Measurements from ENCODE around the gene GTF3C6. TPM values are rescaled to one million over a fixed set of nuclear protein-coding genes. Genes with fewer than 3 reads are reported as not detected.

Gene GTF3C6
- total and polyA plus RNA-seq, 2 of the 8 experiments (the other 6 are each of a cell fraction or from before 2014, with no cell fraction given), result 13.1 to 87.4 TPM

DNA sequence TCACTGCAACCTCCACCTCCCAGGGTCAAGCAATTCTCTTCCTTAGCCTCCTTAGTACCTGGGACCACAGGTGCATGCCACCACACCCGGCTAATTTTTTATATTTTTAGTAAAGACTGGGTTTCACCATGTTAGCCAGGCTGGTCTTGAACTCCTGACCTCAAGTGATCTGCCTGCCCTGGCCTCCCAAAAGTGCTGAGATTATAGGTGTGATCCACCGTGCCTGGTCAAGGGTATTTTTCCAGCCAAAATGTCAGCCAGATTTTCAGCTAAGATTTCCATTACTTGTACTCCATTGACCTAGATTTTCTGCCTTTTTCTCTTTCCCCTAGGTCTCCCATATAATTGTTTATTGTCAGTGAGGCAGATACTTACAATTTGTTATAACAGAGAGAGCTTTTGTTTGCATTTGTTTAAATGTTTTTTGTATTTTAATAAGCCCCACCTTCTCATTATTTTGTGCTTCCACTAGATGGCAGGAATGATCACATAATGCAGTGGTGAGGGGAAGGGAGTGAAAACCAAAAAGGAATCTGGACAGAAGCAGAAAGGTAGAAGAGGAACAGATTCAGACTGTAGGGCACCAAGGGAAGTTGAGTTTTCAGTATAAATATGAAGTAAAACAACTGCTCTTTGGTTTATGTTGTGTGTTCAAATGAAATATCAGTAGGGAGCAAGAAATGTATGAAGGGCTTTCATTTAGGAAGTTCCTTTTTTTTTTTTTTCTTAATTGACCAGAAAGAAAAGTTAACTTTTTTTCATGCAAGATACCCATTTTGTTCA lies 53.0 kb downstream of the GTF3C6 start:
- Histone ChIP-seq H4K8ac (ENCODE audit: extremely low read depth, insufficient read depth, low read length) (no peak overlapping the region), H3K23ac (ENCODE audit: insufficient read length) (no peak overlapping the region), H3K27ac (ENCODE audit: low read depth, low read length) (no peak overlapping the region), H2AFZ (ENCODE audit: low read length) (no peak overlapping the region), H3K79me1 (ENCODE audit: low read depth, low read length) (no peaks in the 10 kb centered on the region; the same call in 1 of the 2 replicates), H2BK15ac (ENCODE audit: low read length) (no peak overlapping the region), H3K9ac (replicated peaks in 1 of 4; ENCODE audit: extremely low read depth in 1 of 4, low read depth in 3 of 4, low read length in 3 of 4) (no peak overlapping the region), H3K27me3 (replicated peaks in 1 of 4; ENCODE audit: control insufficient read depth in 3 of 4, extremely low read depth in 1 of 4, insufficient read depth in 3 of 4, low read length in 3 of 4) (no peaks in the 10 kb centered on the region), H3K4me2 (ENCODE audit: insufficient read depth in 1 of 2, low read depth in 2 of 2, low read length in 2 of 2) (no peak overlapping the region), H4K20me1 (replicated peaks in 1 of 2; ENCODE audit: control insufficient read depth in 1 of 2, insufficient read depth in 2 of 2, low read length in 2 of 2) (no peaks in the 10 kb centered on the region), H3K4me1 (replicated peaks in 1 of 4; ENCODE audit: control insufficient read depth in 3 of 4, insufficient read depth in 4 of 4, low read length in 3 of 4) (no peaks in the 10 kb centered on the region), H3K36me3 (ENCODE audit: control insufficient read depth in 2 of 4, insufficient read depth in 4 of 4, low read length in 3 of 4) (peaks cover 0 to 65% (median 36%) of the 10 kb centered on the region in 4 experiments; a peak in 7 of 8 replicates), H3K18ac (ENCODE audit: extremely low read depth, low read length) (no peak overlapping the region), H2BK20ac (ENCODE audit: low read length) (no peak overlapping the region), H2BK12ac (ENCODE audit: low read depth, low read length) (no peak overlapping the region), H3K14ac (ENCODE audit: insufficient read length) (no peak overlapping the region), H2AK5ac (ENCODE audit: low read depth, low read length) (no peak overlapping the region), H3K9me3 (ENCODE audit: insufficient read depth in 2 of 2, low read depth in 1 of 2, low read length in 1 of 2) (peaks cover 7% of the 10 kb centered on the region in 2 experiments; a peak in 2 of 4 replicates), H3K4ac (replicated peaks; ENCODE audit: insufficient read length, low read depth, low read length) (no peak overlapping the region), H3K4me3 (ENCODE audit: extremely low read depth in 1 of 4, insufficient read depth in 2 of 4, low read depth in 3 of 4, low read length in 4 of 4) (no peak overlapping the region), H4K91ac (replicated peaks; ENCODE audit: insufficient read length, low read length) (no peak overlapping the region), H4K5ac (ENCODE audit: insufficient read length, low read depth, low read length) (no peak overlapping the region), H2BK5ac (ENCODE audit: low read depth, low read length) (no peak overlapping the region), H2BK120ac (replicated peaks; ENCODE audit: low read depth, low read length) (no peak overlapping the region), H3K23me2 (ENCODE audit: low read depth, low read length) (no peaks in the 10 kb centered on the region), H3K56ac (replicated peaks; ENCODE audit: insufficient read length, low read depth, low read length) (no peak overlapping the region), H3K79me2 (ENCODE audit: control insufficient read depth in 1 of 2, insufficient read depth in 2 of 2, low read length in 2 of 2) (no peaks in the 10 kb centered on the region)
- no peak for DNase-seq (ENCODE audit: low read depth in 1 of 2, low spot score in 2 of 2)
- POLR2A ChIA-PET (ENCODE audit: partially characterized antibody), result interaction anchor here (0.6 to 1.4 kb wide), 5 partner anchors 9 to 561 kb away, joined by 3 to 5 read pairs (median 3); partner anchors contain the start of gene RPF2
- FAIRE-seq, result peak; percentile 48
- CTCF ChIA-PET (ENCODE audit: partially characterized antibody), result interaction anchor here (0.7 to 4.7 kb wide), 30 partner anchors 9 to 552 kb away, joined by 3 to 59 read pairs (median 4); a partner anchor contains a TSS
- no peak for TF ChIP-seq KDM5A (IDR thresholded peaks at IDR 0.05; ENCODE audit: low read length)
- peak; percentile 83 to 86 for TF ChIP-seq RAD21 (IDR thresholded peaks at IDR 0.05 in 1 of 2, conservative IDR thresholded peaks at IDR 0.05 in 1 of 2; ENCODE audit: low read depth in 2 of 2, low read length in 2 of 2)
- TF ChIP-seq, protein P1, sequence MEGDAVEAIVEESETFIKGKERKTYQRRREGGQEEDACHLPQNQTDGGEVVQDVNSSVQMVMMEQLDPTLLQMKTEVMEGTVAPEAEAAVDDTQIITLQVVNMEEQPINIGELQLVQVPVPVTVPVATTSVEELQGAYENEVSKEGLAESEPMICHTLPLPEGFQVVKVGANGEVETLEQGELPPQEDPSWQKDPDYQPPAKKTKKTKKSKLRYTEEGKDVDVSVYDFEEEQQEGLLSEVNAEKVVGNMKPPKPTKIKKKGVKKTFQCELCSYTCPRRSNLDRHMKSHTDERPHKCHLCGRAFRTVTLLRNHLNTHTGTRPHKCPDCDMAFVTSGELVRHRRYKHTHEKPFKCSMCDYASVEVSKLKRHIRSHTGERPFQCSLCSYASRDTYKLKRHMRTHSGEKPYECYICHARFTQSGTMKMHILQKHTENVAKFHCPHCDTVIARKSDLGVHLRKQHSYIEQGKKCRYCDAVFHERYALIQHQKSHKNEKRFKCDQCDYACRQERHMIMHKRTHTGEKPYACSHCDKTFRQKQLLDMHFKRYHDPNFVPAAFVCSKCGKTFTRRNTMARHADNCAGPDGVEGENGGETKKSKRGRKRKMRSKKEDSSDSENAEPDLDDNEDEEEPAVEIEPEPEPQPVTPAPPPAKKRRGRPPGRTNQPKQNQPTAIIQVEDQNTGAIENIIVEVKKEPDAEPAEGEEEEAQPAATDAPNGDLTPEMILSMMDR (IDR thresholded peaks at IDR 0.05; ENCODE audit: control extremely low read depth in 1 of 3, insufficient read depth in 1 of 3, low read depth in 1 of 3, low read length in 3 of 3), result peak in 2 of 3 experiments; percentile 54 to 62; a peak in 3 of 4 replicates
- 93% methylated on average over 2 of the region's 2 CpGs; no CpG with 5 or more reads in 1 of the 2 experiments for WGBS, 2 experiments (ENCODE audit: extremely low coverage in 1 of 2, insufficient coverage in 1 of 2, insufficient read length in 1 of 2, insufficient replicate concordance in 2 of 2, low coverage in 1 of 2, low lambda C conversion rate in 2 of 2, missing lambda C conversion rate in 1 of 2)

All from H1 (cell line).